NOMO-1 treated with dmso at 0.1 percent for 144 hours (cell line): ENCODE measurements around the gene MKRN3.

ENCODE experiments used
- DNase-seq: peaks from one replicate; lab custom pipeline; 2025; ENCODE audit not compliant: unreplicated experiment; lab: John Stamatoyannopoulos, UW

Gene MKRN3

DNA sequence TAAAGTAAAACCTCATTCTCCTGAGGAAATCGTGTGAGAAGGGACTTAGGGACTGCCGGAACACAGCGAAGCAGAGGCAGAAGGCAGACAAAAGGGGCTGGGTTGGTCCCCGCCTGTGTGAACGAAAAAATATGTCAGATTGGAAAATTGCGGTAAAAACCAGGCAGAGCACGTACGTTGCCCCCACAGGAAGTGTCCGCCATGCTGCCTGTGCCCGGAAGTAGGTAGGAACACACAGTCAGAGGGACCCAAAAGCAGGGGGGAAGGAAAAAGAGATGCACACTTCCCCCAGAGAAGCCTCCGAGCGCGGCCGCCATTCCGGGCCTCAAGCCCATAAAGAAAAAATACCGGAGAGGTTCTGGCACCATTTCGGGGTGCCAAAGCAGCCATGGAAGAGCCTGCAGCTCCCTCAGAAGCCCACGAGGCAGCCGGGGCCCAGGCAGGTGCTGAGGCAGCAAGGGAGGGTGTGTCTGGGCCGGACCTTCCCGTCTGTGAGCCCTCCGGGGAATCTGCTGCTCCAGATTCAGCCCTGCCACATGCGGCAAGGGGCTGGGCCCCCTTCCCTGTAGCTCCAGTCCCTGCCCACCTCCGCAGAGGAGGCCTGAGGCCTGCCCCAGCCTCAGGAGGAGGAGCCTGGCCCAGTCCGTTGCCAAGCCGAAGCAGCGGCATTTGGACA is at the start of gene MKRN3:
MKRN3 (plus strand) TSS at position 280 of the 676 bp plus-strand sequence; CDS start at position 389, 109 bp downstream.
- DNase-seq, result no peak

GRCh38 chr15:23516866-23517265 is 48.6 kb upstream of the MKRN3 start:
- no peak for DNase-seq

DNA sequence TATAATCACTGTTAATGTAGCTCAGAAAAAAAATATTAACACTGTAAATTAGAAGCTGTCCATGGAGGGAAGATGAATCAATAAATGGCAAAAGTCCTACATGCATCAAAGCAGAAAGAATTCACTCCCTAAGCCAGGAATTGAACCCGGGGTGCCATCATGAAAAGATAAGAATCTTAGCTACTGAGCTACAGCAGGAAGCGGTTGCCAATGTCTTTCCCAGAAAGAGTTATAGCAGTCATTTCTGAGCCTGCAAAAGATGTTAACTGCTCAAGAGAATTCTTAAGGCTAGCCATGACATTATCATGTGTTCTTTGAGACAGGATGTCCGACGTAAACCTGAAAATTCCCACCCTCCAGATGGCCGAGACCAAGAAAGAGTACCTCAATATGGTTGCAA is 47.4 kb upstream of the MKRN3 start:
- no peak for DNase-seq

GRCh38 chr15:23524816-23525215 is 40.7 kb upstream of the MKRN3 start:
- DNase-seq, result no peak

GRCh38 chr15:23529891-23530290 is 35.6 kb upstream of the MKRN3 start:
- no peak for DNase-seq

GRCh38 chr15:23532024-23532423 is 33.5 kb upstream of the MKRN3 start:
- no peak for DNase-seq

- no peak for DNase-seq
These were observed 28.8 kb upstream of the MKRN3 start for GRCh38 chr15:23536659-23537058.

DNA sequence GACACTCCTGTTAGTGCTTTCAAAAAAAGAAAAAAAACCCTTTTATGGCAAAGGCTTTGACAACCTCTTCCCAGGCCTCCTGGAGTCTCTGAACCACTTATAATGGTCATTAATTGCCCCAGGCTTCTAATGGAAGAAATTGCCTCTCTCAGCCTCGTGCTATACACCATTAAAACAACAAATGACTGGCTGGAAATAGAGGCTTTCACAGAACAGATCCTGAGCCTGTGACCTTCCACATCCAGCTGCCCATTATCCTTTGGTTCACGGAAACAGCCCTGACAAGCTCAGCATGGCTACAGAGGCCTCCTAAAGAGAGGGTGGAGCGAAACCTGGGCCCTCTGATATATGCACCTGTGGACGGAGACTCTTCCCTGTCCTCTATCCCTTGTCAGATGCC is 26.8 kb upstream of the MKRN3 start:
- no peak for DNase-seq

GRCh38 chr15:23539892-23540291 is 25.6 kb upstream of the MKRN3 start:
- DNase-seq, result no peak

DNA sequence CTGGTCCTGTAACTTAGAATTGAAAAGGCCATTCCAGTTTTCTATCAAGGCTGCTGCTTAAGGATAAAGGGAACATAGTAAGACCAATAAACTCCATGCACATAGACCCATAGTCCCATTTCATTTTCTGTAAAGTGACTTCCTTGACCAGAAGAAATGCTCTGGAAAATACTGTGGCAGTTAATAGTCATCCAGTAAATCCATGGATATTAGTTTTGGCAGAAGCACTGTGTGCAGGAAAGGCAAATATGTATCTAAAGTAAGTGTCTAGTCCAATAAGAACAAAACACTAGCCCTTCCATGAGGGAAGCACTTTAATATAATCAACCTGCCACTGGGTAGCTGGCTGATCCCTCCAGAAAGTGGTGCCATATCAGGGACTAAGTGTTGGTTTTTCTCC is 19.3 kb upstream of the MKRN3 start:
- DNase-seq, result no peak

- DNase-seq, result no peak
These were observed 17.4 kb upstream of the MKRN3 start for GRCh38 chr15:23548071-23548470.

DNA sequence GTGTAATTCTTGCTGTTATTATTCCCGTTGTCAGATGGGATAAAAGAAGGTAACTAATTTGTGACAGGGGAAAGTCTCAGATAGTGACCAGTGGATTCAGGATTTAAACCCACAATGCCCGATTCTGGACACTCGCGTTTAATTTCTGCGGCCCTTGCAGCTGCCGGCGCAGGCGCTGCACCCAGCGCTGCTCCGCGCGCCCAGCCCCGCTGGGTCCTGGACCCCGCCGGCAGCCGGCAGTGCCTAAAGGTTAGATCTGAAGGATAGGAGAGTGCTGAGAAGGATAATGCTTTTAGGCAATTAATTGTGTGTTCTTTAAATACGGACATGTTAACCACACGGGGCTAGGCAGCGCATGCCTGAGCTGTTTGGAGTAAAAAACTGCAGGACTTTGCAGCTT is 3.6 kb upstream of the MKRN3 start:
- no peak for DNase-seq

DNA sequence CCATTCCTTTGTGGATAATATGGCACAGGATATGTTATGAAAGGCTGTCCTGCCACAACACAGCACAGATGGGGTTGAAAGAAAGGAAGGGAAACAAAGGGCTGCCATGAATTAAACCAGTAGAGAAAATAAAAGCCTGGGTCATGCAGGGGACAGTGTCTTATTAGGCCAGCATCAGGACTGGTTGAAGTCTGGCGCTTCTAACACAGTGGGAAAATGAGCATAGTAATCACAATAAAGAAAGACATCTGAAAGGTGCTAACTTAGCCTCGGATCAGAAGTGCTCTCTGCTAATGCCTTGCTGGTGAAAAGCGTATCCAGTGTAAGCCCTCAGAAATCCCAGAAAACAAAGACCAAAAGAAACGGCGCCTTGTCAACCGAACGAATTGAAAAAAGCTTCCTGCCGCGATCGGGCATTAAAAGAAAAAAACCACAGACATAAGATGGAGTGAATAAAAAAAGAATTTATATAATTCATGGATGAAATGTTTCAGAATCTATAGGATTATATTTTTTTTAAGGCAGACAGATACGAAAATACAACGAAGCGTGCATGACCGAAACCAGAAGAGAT is 566 bp upstream of the MKRN3 start:
- no peak for DNase-seq

GRCh38 chr15:23566071-23566554 is 639 bp downstream of the MKRN3 start:
- DNase-seq, result no peak

- no peak for DNase-seq
These were observed 1.2 kb downstream of the MKRN3 start for GRCh38 chr15:23566651-23567050.

DNA sequence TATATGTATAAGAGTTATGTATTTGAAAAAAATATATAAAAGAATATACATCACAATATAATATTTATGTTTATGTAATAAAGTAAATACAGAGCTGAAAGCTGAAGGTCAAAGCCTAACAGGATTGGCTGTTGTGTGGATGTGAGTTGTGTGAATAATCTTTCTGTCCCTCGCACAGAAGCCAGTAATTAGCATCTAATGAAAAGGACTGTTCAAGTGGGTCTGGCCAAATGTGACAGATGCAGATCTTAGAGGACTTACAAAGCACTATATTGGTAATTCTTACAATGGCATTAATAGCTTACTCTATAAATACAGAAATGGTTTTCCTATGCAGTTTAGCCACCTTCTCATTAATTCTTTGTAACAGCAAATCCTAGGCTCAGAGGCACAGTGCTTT is 2.4 kb downstream of the MKRN3 start:
- no peak for DNase-seq

DNA sequence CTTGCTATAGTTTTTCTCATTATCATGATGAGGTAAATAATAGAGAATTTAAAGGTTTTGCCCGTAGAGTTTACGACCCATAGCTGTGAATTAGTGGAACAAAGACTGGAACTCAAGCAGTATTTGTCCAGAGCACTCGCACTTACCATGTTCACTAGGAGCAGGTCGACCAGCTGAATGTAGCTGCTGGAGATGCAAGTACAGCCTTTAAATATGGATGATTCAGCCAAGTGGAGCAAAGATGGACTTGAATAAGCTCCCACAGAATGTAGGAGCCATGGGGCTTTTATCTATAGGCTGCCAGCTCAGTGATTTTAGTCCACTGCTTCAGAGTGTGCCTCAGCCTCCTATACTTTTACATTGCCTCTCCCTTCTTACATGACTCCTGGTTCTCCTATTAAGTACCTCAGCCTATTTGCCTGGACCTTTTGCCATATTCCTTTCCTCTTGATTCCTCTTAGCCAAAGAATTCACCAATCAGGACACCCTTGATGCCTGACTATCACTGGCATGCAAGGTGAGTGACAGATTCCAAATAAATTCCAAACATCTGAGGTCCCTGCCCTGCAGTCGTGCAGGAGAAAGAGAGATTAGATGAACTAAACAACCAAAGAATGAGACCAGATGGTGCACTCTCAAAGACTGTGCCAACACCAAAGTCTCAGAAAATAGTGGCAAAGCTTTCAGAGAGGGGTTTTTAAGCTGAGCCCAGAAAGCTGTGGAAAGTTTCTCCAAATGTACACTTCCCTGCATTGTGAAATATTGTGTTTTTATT is 3.9 kb downstream of the MKRN3 start:
- no peak for DNase-seq

GRCh38 chr15:23570486-23570885 is 5.0 kb downstream of the MKRN3 start:
- DNase-seq, result no peak

- DNase-seq, result no peak
These were observed 7.4 kb downstream of the MKRN3 start for GRCh38 chr15:23572844-23573243.

DNA sequence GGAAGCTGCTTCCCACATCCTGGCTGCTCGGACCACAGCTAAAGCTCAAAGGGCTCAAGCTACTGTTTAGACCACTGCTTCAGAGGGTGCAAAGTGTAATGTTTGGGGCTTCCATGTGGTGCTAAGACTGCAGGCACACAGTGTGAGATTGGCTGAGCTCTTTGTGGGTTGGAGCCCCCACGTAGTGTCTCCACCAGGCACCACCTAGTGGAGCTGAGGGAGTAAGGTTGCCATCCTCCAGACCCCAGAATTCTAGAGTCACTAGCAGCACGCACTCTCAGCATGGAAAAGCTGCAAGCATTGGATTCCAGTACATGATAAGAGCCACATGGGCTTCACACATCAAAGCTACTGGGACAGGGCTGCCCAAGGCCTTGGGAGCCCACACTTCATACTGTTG is 9.3 kb downstream of the MKRN3 start:
- no peak for DNase-seq

- DNase-seq, result no peak
These were observed 10.6 kb downstream of the MKRN3 start for GRCh38 chr15:23576061-23576460.

DNA sequence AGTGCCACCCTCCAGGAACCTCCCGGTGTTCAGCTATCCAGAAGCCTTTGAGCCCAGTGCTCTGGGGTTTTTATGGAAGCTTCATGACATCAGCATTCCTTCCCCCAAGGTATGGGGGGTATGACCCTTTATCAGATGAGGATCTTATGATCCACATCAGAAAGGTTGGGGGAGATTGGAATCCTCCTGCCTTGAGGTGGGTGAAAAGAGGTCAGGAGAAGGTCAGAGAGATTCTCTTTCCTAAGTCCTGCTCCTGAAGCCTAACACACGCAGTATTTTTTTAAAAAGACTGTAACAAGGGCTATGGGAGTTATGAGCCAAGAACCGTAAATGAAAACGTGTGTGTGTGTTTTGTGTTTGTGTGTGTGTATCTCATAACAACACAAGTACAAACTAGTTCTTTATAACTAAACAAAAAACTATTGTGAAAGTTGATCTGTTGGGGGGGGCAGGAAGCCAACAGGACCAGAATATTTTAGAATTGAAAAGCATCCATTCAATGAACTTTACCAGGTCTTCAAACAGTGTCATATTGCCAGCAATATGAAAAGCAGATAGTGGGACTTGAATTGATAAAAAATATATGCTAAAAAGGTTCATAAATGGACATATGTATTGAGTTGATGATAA is 13.2 kb downstream of the MKRN3 start:
- no peak for DNase-seq
